Epithelial cell of prostate (primary cell): ENCODE results near the gene CORO7.

Experiments
- DNase-seq: peaks from one replicate; pipeline ENCODE4 v3.0.0-alpha.2; 2011; ENCODE audit warnings: low read depth, low spot score
- H3K27ac ChIP-seq: fragments of 450-650 bp; 2 replicates; pipeline ENCODE4 v1.5.1; 2017; ENCODE audit warnings: mild to moderate bottlenecking

Gene CORO7

DNA sequence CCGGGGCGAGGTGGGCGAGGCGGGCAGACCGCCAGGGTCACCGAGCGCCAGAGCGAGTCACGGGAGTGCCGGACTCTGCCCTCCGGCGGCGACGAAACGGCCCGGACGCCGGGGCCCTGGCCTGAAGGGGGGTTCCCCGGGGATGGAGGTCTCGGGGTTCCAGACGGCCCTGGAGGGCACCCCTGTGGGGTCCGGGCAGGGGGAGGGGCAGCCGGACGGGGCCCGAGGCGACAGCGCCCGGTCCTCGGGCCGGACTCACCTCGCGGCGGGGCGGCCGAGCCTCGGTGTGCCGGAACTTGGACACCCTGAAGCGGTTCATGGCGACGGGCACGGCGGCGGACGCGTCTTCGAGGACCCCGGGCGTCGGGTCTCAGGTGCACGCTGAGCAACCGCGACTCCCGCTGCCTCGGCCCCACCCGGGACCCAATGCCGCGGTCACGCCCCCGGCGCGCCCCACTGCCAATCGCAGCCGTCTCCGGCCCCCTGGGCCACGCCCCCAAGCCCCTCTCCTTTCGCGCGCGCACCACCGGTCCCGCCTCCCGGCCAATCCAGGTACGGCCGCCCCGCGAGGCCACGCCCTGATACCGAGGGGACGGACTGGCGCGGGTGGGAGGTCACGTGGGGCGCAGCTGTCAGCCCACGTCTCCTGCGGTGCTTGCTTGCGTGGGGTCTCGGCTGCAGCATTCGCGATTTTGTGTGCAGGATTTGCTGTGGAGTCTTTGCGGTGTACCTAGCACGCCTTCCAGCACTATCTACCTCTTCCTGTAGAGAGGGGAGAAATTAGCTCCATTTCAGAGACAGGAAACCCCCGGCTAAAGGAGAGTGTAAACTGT lies at the start of gene CORO7:
CORO7 (minus strand) TSS at position 397 of the 833 bp plus-strand sequence; CDS start at position 319, 78 bp downstream.
- H3K27ac ChIP-seq = peak within 1 kb of the TSS; percentile 69
- no peak for DNase-seq

GRCh38 chr16:4463522-4464163 lies 47.2 kb upstream of the CORO7 start:
- DNase-seq = no peak
- peak overlapping the region; percentile 91 for H3K27ac ChIP-seq

- DNase-seq = no peak
- H3K27ac ChIP-seq = no peak overlapping the region
These were observed 45.1 kb upstream of the CORO7 start for GRCh38 chr16:4461250-4462085.

- H3K27ac ChIP-seq = no peak overlapping the region
- no peak for DNase-seq
These were observed 44.5 kb upstream of the CORO7 start for GRCh38 chr16:4460936-4461249.

DNA sequence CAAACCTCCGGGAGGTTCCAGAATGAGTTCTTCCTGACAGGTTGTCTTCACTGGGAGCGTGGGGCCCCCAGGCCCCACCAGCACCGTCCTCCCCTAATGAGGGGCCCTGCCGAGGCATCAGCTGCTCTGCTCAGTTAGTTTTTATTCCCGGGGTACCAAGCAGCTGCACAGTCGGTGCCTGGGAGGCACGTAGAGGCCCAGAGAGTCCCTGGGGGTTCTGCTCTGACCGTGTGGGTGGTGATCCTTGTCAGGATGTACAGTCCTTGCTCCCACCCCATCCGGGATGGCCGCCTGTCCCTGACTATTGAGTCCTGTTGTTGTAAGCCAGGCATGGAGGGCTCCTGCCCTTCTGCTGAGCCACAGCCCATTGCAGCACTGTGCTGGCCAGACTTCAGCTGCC lies 39.6 kb upstream of the CORO7 start:
- no peak for DNase-seq
- no peak overlapping the region for H3K27ac ChIP-seq

GRCh38 chr16:4455081-4455480 lies 38.7 kb upstream of the CORO7 start:
- no peak for DNase-seq

GRCh38 chr16:4454623-4455022 lies 38.2 kb upstream of the CORO7 start:
- DNase-seq = no peak
- H3K27ac ChIP-seq = no peak overlapping the region

More at GRCh38 chr16:4455081-4455480, 38.7 kb upstream of the CORO7 start:
- H3K27ac ChIP-seq = no peak overlapping the region

DNA sequence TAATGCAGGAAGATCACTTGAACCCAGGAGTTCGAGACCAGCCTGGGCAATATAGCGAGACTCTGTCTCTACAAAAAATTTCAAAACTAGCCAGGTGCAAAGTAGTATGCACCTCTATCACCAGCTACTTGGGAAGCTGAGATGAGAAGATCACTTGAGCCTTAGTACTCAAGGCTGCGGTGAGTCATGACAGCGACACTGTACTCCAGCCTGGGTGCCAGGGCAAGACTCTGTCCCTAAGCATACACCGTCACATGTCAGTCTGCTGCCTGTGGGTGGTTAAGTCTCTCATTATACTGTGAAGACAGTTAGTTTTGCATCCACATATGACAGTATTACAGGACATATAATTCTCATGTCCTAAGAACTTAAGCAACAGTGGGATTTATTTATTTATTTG lies 36.3 kb upstream of the CORO7 start:
- no peak for DNase-seq
- H3K27ac ChIP-seq = no peak overlapping the region

- no peak overlapping the region for H3K27ac ChIP-seq
- no peak for DNase-seq
These were observed 34.6 kb upstream of the CORO7 start for GRCh38 chr16:4450931-4451519.

DNA sequence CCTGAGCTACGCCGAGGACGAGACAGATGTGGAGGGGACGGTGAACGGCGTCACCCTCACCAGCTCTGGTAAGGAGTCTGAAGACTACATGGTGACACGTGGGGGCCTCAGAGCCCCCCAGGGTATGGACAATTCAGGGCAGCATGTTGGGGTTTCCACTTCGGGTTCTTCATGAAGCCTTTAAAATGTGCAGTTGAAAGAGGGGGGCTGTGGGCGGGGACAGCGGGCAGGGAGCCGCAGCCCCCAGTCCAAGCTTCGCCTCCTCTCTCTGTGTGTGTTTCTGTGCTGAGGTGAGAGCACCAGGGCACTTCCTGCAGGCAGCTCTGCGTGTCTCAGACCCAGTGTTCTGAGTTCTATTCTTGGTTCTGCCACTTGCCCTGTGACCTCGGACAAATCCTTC lies 34.0 kb upstream of the CORO7 start:
- H3K27ac ChIP-seq = no peak overlapping the region
- DNase-seq = no peak

- no peak for DNase-seq
- no peak overlapping the region for H3K27ac ChIP-seq
These were observed 27.6 kb upstream of the CORO7 start for GRCh38 chr16:4443986-4444385.

- no peak overlapping the region for H3K27ac ChIP-seq
- no peak for DNase-seq
These were observed 26.9 kb upstream of the CORO7 start for GRCh38 chr16:4443271-4443670.

DNA sequence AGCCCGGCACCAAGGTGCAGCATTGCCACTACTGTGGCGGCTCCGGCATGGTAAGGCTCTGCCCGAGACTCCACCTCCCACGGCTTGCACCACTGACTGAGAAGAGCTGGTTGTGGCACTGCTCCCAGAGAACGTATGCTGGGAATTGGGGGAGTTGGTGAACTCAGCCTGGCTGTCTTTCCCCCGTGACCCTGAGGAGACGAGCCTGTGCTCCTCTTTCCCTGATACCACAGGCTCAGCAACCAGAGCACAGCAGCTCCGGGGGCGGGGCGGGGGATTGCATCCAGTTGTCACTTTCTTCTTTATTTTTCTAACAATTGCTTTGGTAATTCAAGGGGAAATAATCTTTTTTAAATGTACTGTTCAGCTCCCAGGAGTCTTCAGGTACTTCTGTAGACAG lies 26.0 kb upstream of the CORO7 start:
- DNase-seq = no peak
- H3K27ac ChIP-seq = no peak overlapping the region

- no peak overlapping the region for H3K27ac ChIP-seq
- DNase-seq = no peak
These were observed 21.0 kb upstream of the CORO7 start for GRCh38 chr16:4437366-4437765.

DNA sequence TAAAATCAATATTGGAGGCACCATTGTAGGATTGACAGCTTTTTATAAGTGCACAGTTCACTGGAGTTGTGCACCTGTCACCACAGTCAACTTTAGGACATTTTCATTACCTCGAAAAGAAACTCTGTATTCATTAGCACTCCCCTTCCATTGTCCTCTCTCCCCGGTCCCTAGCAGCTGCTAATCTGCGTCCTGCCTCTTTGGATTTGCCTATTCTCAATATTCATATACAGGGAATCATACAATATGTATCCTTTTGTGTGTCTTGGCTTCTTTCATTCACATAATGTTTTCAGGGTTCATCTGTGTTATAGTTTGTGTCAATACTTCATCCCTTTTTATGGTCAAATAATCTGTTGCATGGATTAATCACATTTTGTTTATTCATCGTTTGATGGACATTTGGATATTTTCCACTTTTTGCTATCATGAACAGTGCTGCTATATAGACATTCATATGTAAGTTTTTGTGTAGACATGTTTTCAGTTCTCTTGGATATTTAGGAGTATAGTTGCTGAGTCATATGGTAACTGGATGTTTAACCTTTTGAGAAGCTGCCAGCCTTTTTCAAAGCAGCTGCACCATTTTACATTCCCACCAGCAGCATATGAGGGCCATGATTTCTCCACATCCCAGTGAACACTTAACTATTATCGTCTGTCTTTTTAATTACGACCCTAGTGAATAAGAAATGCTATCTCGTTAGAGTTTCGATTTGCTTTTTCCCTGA lies 19.1 kb upstream of the CORO7 start:
- H3K27ac ChIP-seq = no peak overlapping the region

DNA sequence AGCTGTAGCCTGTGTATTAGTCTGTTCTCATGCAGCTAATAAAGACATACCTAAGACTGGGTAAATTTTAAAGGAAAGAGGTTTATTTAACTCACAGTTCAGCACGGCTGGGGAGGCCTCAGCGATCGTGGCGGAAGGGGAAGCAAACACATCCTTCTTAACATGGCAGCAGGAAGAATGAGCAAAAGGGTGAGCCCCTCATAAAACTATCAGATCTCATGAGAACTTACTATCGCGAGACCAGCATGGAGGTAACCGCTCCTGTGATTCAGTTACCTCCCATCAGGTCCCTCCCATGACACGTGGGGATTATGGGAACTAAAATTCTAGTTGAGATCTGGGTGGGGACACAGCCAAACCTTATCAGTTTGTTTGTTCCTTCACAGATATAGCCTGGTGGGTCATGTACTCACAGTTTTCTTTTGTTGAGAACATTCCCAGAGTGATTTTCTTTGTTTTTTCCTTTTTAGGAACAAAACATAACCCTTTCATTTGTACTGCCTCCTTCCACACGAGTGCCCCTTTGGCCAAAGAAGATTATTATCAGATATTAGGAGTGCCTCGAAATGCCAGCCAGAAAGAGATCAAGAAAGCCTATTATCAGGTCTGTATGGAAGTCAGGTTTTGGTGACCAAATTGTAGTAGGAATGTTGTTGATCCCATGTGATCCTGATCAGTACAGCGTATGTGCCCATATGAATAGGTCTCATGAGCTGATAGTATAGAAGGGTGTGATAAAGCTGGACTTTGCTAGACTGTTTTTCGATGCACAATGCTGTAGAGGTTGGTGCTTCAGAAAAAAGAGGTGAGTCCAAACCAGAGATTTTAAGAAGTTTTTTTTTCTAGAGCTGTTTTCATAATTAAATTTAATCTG lies 17.8 kb upstream of the CORO7 start:
- no peak for DNase-seq
- H3K27ac ChIP-seq = no peak overlapping the region

More for the DNA sequence above, 19.1 kb upstream of the CORO7 start:
- DNase-seq = no peak

- no peak overlapping the region for H3K27ac ChIP-seq
- DNase-seq = no peak
These were observed 16.8 kb upstream of the CORO7 start for GRCh38 chr16:4433228-4433627.

DNA sequence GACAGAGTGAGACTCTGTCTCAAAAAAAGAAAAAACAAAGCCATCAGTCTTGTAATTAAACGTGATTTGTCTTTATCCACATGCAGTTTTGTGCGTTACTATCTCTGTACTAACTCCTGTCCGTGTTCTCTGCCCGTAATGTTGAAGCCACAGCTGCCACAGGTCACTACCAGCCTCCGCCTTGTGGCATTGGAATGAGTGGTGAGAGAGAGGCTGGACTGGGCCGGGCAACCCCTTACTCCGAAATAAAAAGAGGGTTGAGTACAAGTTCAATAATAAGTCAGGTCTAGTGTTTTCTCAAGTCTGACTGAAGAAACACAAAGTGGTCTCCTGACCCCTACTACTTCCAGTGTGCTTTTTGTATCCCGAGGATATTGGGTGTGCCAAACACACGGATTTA lies 14.6 kb upstream of the CORO7 start:
- DNase-seq = no peak

DNA sequence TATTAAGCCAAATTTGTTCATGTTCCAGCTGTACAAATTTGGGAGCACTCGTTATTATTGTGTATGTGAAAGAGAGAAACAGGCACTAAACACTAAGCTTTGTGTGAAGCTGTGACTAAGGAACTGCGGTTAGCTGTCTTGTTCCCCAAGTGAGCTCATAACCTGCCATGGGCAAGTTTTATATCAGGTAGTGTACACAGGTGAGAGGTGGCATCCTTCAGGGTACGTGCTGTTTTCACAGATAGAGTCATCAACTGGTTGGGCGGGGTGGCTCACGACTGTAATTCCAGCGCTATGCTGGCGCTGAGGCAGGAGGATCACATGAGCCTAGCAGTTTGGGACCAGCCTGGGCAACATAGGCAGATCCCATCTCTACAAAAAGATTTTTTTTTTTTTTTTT lies 12.1 kb upstream of the CORO7 start:
- peak; percentile 50 for DNase-seq
- peak overlapping the region; percentile 43 for H3K27ac ChIP-seq

More for the DNA sequence above, 14.6 kb upstream of the CORO7 start:
- H3K27ac ChIP-seq = no peak overlapping the region
